ENCODE data around the gene SBNO1.

Gene SBNO1

GRCh38 chr12:123269896-123270213 is 94.8 kb downstream of the SBNO1 start:
- no peak overlapping the region for H3K27ac ChIP-seq (ENCODE audit: low read length)
- H3K79me2 ChIP-seq (ENCODE audit: low read length): no peaks in the 10 kb centered on the region
- H3K36me3 ChIP-seq (replicated peaks; ENCODE audit: insufficient read depth, low read length): no peaks in the 10 kb centered on the region

DNA sequence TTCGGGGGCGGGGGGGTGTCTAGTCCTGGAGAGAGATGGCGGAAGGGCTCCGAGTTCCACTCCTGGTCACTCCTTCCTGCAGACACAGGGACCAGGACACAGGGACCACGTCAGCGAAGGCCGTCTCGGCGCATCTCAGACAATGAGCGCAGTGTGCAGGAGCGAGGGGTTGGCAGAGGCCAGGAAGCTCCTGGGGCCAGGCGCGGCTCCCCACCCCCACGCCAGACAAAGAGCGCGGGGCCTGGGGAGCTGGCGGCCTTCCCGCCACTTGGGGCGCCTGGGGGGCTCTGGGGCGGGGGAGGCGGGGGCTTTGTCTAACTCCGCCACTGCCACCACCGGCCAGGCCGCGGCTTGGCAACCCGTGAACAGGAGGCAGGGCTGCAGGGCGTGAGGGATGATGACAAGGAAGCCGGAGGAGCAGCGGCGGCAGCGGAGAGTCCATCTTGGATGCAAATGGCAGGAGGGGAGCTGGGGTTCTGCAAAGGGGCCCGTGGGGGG is 95.2 kb downstream of the SBNO1 start:
- Histone ChIP-seq H3K36me3 (replicated peaks; ENCODE audit: insufficient read depth, low read length) (no peaks in the 10 kb centered on the region), H3K27ac (ENCODE audit: low read length) (no peak overlapping the region), H3K79me2 (ENCODE audit: low read length) (no peaks in the 10 kb centered on the region), H3K4me1 (ENCODE audit: low read length) (no peaks in the 10 kb centered on the region), H3K4me2 (ENCODE audit: low read depth, low read length) (no peak overlapping the region), H3K9me3 (replicated peaks; ENCODE audit: insufficient read depth, low read length) (no peaks in the 10 kb centered on the region), H3K9me2 (replicated peaks; ENCODE audit: insufficient read depth, low read length) (no peaks in the 10 kb centered on the region), H4K20me1 (ENCODE audit: insufficient read depth, low read length) (no peaks in the 10 kb centered on the region), H3K27me3 (replicated peaks; ENCODE audit: insufficient read depth, low read length) (no peaks in the 10 kb centered on the region), H2AFZ (ENCODE audit: low read length) (no peak overlapping the region), H3F3A (ENCODE audit: insufficient read depth, low read length) (no peaks in the 10 kb centered on the region), H3K9ac (ENCODE audit: low read length) (no peak overlapping the region), H3K4me3 (ENCODE audit: low read length) (no peak overlapping the region)
- no peak for DNase-seq
- no peak for TF ChIP-seq EZH2 (optimal IDR thresholded peaks at IDR 0.05; ENCODE audit: low read depth, low read length)
- TF ChIP-seq, protein P1, sequence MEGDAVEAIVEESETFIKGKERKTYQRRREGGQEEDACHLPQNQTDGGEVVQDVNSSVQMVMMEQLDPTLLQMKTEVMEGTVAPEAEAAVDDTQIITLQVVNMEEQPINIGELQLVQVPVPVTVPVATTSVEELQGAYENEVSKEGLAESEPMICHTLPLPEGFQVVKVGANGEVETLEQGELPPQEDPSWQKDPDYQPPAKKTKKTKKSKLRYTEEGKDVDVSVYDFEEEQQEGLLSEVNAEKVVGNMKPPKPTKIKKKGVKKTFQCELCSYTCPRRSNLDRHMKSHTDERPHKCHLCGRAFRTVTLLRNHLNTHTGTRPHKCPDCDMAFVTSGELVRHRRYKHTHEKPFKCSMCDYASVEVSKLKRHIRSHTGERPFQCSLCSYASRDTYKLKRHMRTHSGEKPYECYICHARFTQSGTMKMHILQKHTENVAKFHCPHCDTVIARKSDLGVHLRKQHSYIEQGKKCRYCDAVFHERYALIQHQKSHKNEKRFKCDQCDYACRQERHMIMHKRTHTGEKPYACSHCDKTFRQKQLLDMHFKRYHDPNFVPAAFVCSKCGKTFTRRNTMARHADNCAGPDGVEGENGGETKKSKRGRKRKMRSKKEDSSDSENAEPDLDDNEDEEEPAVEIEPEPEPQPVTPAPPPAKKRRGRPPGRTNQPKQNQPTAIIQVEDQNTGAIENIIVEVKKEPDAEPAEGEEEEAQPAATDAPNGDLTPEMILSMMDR (IDR thresholded peaks at IDR 0.05; ENCODE audit: low read length): no peak
- TF ChIP-seq EZH2phosphoT487 (IDR thresholded peaks at IDR 0.05; ENCODE audit: low read length): no peak

More at GRCh38 chr12:123269896-123270213, 94.8 kb downstream of the SBNO1 start:
- Histone ChIP-seq H4K20me1 (ENCODE audit: insufficient read depth, low read length) (no peaks in the 10 kb centered on the region), H3K9me2 (replicated peaks; ENCODE audit: insufficient read depth, low read length) (no peaks in the 10 kb centered on the region), H3K4me2 (ENCODE audit: low read depth, low read length) (peak overlapping the region; percentile 62; the same call in 1 of the 2 replicates), H3K9ac (ENCODE audit: low read length) (no peak overlapping the region), H3K9me3 (replicated peaks; ENCODE audit: insufficient read depth, low read length) (no peaks in the 10 kb centered on the region), H2AFZ (ENCODE audit: low read length) (no peak overlapping the region), H3K27me3 (replicated peaks; ENCODE audit: insufficient read depth, low read length) (no peaks in the 10 kb centered on the region), H3K4me1 (ENCODE audit: low read length) (no peaks in the 10 kb centered on the region), H3F3A (ENCODE audit: insufficient read depth, low read length) (no peaks in the 10 kb centered on the region), H3K4me3 (ENCODE audit: low read length) (no peak overlapping the region)
- DNase-seq: no peak
- TF ChIP-seq EZH2 (optimal IDR thresholded peaks at IDR 0.05; ENCODE audit: low read depth, low read length): no peak
- no peak for TF ChIP-seq EZH2phosphoT487 (IDR thresholded peaks at IDR 0.05; ENCODE audit: low read length)
- TF ChIP-seq, protein P1 (IDR thresholded peaks at IDR 0.05; ENCODE audit: low read length): no peak

GRCh38 chr12:123268850-123269249 is 95.8 kb downstream of the SBNO1 start:
- no peak overlapping the region for H3K4me3 ChIP-seq (ENCODE audit: low read length)

More at GRCh38 chr12:123268850-123269249, 95.8 kb downstream of the SBNO1 start:
- no peak overlapping the region for H3K4me2 ChIP-seq (ENCODE audit: low read depth, low read length)
- H3K79me2 ChIP-seq (ENCODE audit: low read length): no peaks in the 10 kb centered on the region
- no peak overlapping the region for H2AFZ ChIP-seq (ENCODE audit: low read length)
- H3K9ac ChIP-seq (ENCODE audit: low read length): no peak overlapping the region
- no peaks in the 10 kb centered on the region for H3K9me3 ChIP-seq (replicated peaks; ENCODE audit: insufficient read depth, low read length)
- TF ChIP-seq, protein P1 (IDR thresholded peaks at IDR 0.05; ENCODE audit: low read length): no peak
- TF ChIP-seq EZH2 (optimal IDR thresholded peaks at IDR 0.05; ENCODE audit: low read depth, low read length) (no peak), EZH2phosphoT487 (IDR thresholded peaks at IDR 0.05; ENCODE audit: low read length) (no peak)
- H4K20me1 ChIP-seq (ENCODE audit: insufficient read depth, low read length): no peaks in the 10 kb centered on the region
- H3K27ac ChIP-seq (ENCODE audit: low read length): no peak overlapping the region
- DNase-seq: no peak
- no peaks in the 10 kb centered on the region for H3K9me2 ChIP-seq (replicated peaks; ENCODE audit: insufficient read depth, low read length)
- no peaks in the 10 kb centered on the region for H3K27me3 ChIP-seq (replicated peaks; ENCODE audit: insufficient read depth, low read length)
- H3K4me1 ChIP-seq (ENCODE audit: low read length): no peaks in the 10 kb centered on the region
- H3K36me3 ChIP-seq (replicated peaks; ENCODE audit: insufficient read depth, low read length): no peaks in the 10 kb centered on the region
- no peaks in the 10 kb centered on the region for H3F3A ChIP-seq (ENCODE audit: insufficient read depth, low read length)
